H1 (cell line): ENCODE results near the gene GPR65. TPM values are rescaled to one million over a fixed set of nuclear protein-coding genes. Genes with fewer than 3 reads are reported as not detected.

Experiments
- CTCF ChIA-PET: fragments of 300-600 bp; sonication (Branson Sonifier 250); formaldehyde crosslinking; loops from one replicate; lab custom pipeline; 2021; ENCODE audit not compliant: partially characterized antibody; lab: Charles Lee
- POLR2A ChIA-PET: fragments of 300-600 bp; sonication (Branson Sonifier 250); formaldehyde crosslinking; loops from one replicate; lab custom pipeline; 2021; ENCODE audit warnings: inconsistent platforms; ENCODE audit not compliant: partially characterized antibody; lab: Charles Lee
- DNase-seq, 2 experiments: peaks; one replicate each; pipeline versions ENCODE4 v3.0.0 to v3.0.0-alpha.2; 2010 to 2022; ENCODE audit warnings: low spot score in 2 of 2, low read depth in 1 of 2, mixed read lengths in 1 of 2
- FAIRE-seq: peaks from 2 replicates; lab custom pipeline; 2011; peaks lifted over from hg19 to GRCh38; lab: Jason Lieb, UNC
- H2AFZ ChIP-seq: 2 replicates; pipeline ENCODE4 v1.8.1; 2012; ENCODE audit warnings: low read length, inconsistent platforms
- H2AK5ac ChIP-seq: 2 replicates; pipeline ENCODE4 v1.6.1; 2013; ENCODE audit warnings: low read depth, low read length
- H2BK120ac ChIP-seq: replicated peaks from 2 replicates; pipeline ENCODE3; 2013; ENCODE audit warnings: low read depth, low read length, inconsistent platforms
- H2BK12ac ChIP-seq: 2 replicates; pipeline ENCODE4 v1.6.1; 2013; ENCODE audit warnings: low read depth, low read length
- H2BK15ac ChIP-seq: 2 replicates; pipeline ENCODE4 v1.6.1; 2013; ENCODE audit warnings: low read length
- H2BK20ac ChIP-seq: 2 replicates; pipeline ENCODE4 v1.6.1; 2013; ENCODE audit warnings: low read length
- H2BK5ac ChIP-seq: 2 replicates; pipeline ENCODE4 v1.6.1; 2013; ENCODE audit warnings: low read depth, low read length
- H3K14ac ChIP-seq: 2 replicates; pipeline ENCODE4 v1.6.1; 2013; ENCODE audit warnings: inconsistent platforms; ENCODE audit not compliant: insufficient read length
- H3K18ac ChIP-seq: 2 replicates; pipeline ENCODE4 v1.6.1; 2013; ENCODE audit warnings: low read length; ENCODE audit errors: extremely low read depth
- H3K23ac ChIP-seq: 2 replicates; pipeline ENCODE4 v1.6.1; 2013; ENCODE audit warnings: inconsistent platforms; ENCODE audit not compliant: insufficient read length
- H3K23me2 ChIP-seq: 2 replicates; pipeline ENCODE4 v1.6.1; 2013; ENCODE audit warnings: low read depth, low read length
- H3K27ac ChIP-seq: 2 replicates; pipeline ENCODE4 v1.6.1; 2011; ENCODE audit warnings: low read depth, low read length, inconsistent platforms
- H3K27me3 ChIP-seq, 4 experiments: replicated peaks in 1 of 4; 1 replicate in 1 of 4; 2 replicates in 3 of 4; pipeline versions ENCODE4 v1.6.1 to v1.8.1; 2011 to 2013; ENCODE audit warnings: low read length in 3 of 4, mild to moderate bottlenecking in 3 of 4, inconsistent platforms in 2 of 4, mixed read lengths in 2 of 4, moderate library complexity in 1 of 4; ENCODE audit not compliant: control insufficient read depth in 3 of 4, insufficient read depth in 3 of 4; ENCODE audit errors: extremely low read depth in 1 of 4
- H3K36me3 ChIP-seq, 4 experiments: 2 replicates each; pipeline versions ENCODE4 v1.6.1 to v1.8.1; 2011 to 2013; ENCODE audit warnings: mild to moderate bottlenecking in 4 of 4, low read length in 3 of 4, moderate library complexity in 2 of 4, control low read depth in 1 of 4, inconsistent platforms in 1 of 4; ENCODE audit not compliant: insufficient read depth in 4 of 4, control insufficient read depth in 2 of 4
- H3K4ac ChIP-seq: replicated peaks from 2 replicates; pipeline ENCODE3; 2013; ENCODE audit warnings: low read length, low read depth, mixed read lengths, inconsistent platforms; ENCODE audit not compliant: insufficient read length
- H3K4me1 ChIP-seq, 4 experiments: replicated peaks in 1 of 4; 1 replicate in 1 of 4; 2 replicates in 3 of 4; pipeline versions ENCODE4 v1.6.1 to v1.8.1; 2011 to 2013; ENCODE audit warnings: low read length in 3 of 4, inconsistent platforms in 2 of 4, mixed read lengths in 1 of 4; ENCODE audit not compliant: insufficient read depth in 4 of 4, control insufficient read depth in 3 of 4
- H3K4me2 ChIP-seq, 2 experiments: 2 replicates each; pipeline versions ENCODE4 v1.6.1 to v1.8.1; 2011 to 2013; ENCODE audit warnings: low read depth in 2 of 2, low read length in 2 of 2, control low read depth in 1 of 2, inconsistent platforms in 1 of 2, mild to moderate bottlenecking in 1 of 2; ENCODE audit not compliant: insufficient read depth in 1 of 2
- H3K4me3 ChIP-seq, 4 experiments: fragments of 200-600, 300-600 bp in 1 of 4; sonication (generic), shearing (Covaris generic), sonication (Bioruptor Twin) in 1 of 4; 2 replicates each; pipeline versions ENCODE4 v1.5.1 to v1.8.1; 2011 to 2016; ENCODE audit warnings: low read length in 4 of 4, low read depth in 3 of 4, control low read depth in 2 of 4, inconsistent platforms in 2 of 4, mild to moderate bottlenecking in 2 of 4, mixed read lengths in 1 of 4, moderate library complexity in 1 of 4; ENCODE audit not compliant: insufficient read depth in 2 of 4; ENCODE audit errors: extremely low read depth in 1 of 4
- H3K56ac ChIP-seq: replicated peaks from 2 replicates; pipeline ENCODE3; 2013; ENCODE audit warnings: low read depth, mild to moderate bottlenecking, mixed read lengths, low read length, inconsistent platforms; ENCODE audit not compliant: insufficient read length
- H3K79me1 ChIP-seq: 2 replicates; pipeline ENCODE4 v1.6.1; 2013; ENCODE audit warnings: low read depth, low read length, control low read depth
- H3K79me2 ChIP-seq, 2 experiments: 2 replicates each; pipeline versions ENCODE4 v1.6.1 to v1.8.1; 2012 to 2013; ENCODE audit warnings: low read length in 2 of 2, mild to moderate bottlenecking in 2 of 2, inconsistent platforms in 1 of 2; ENCODE audit not compliant: insufficient read depth in 2 of 2, control insufficient read depth in 1 of 2
- H3K9ac ChIP-seq, 4 experiments: replicated peaks in 1 of 4; 1 replicate in 1 of 4; 2 replicates in 3 of 4; pipeline versions ENCODE4 v1.6.1 to v1.8.1; 2011 to 2013; ENCODE audit warnings: low read depth in 3 of 4, low read length in 3 of 4, control low read depth in 2 of 4, mild to moderate bottlenecking in 2 of 4, moderate library complexity in 2 of 4, inconsistent platforms in 1 of 4; ENCODE audit errors: extremely low read depth in 1 of 4
- H3K9me3 ChIP-seq, 2 experiments: 2 replicates each; pipeline versions ENCODE4 v1.6.1 to v1.8.1; 2012 to 2013; ENCODE audit warnings: mild to moderate bottlenecking in 2 of 2, moderate library complexity in 2 of 2, control low read depth in 1 of 2, inconsistent platforms in 1 of 2, low read depth in 1 of 2, low read length in 1 of 2, mixed read lengths in 1 of 2; ENCODE audit not compliant: insufficient read depth in 2 of 2
- H4K20me1 ChIP-seq, 2 experiments: replicated peaks in 1 of 2; 2 replicates each; pipeline versions ENCODE3 to v1.8.1; 2011 to 2013; ENCODE audit warnings: inconsistent platforms in 2 of 2, low read length in 2 of 2, mild to moderate bottlenecking in 1 of 2; ENCODE audit not compliant: insufficient read depth in 2 of 2, control insufficient read depth in 1 of 2
- H4K5ac ChIP-seq: 2 replicates; pipeline ENCODE4 v1.6.1; 2013; ENCODE audit warnings: low read length, low read depth, mixed read lengths, inconsistent platforms; ENCODE audit not compliant: insufficient read length
- H4K8ac ChIP-seq: 2 replicates; pipeline ENCODE4 v1.8.0; 2013; ENCODE audit warnings: mild to moderate bottlenecking, moderate library complexity, low read length, inconsistent platforms; ENCODE audit not compliant: insufficient read depth; ENCODE audit errors: extremely low read depth
- H4K91ac ChIP-seq: replicated peaks from 2 replicates; pipeline ENCODE3; 2013; ENCODE audit warnings: low read length, mixed read lengths, inconsistent platforms; ENCODE audit not compliant: insufficient read length
- CBX8 ChIP-seq: fragments of 300-800, 300-1000 bp; sonication (generic); IDR thresholded peaks from 2 replicates; pipeline ENCODE4 v1.7.1; 2016; ENCODE audit warnings: low read depth, low read length, borderline replicate concordance
- CEBPB ChIP-seq: IDR thresholded peaks from 2 replicates; pipeline ENCODE4 v1.6.1; 2012; ENCODE audit warnings: low read depth, low read length
- GABPA ChIP-seq: IDR thresholded peaks from 2 replicates; pipeline ENCODE4 v1.6.1; 2011; ENCODE audit warnings: mild to moderate bottlenecking, low read length, moderate library complexity, borderline replicate concordance; ENCODE audit not compliant: insufficient read depth
- JUN ChIP-seq: IDR thresholded peaks from 2 replicates; pipeline ENCODE4 v1.6.1; 2011; ENCODE audit warnings: low read depth, mild to moderate bottlenecking, improper control_type of control experiment, low read length
- RAD21 ChIP-seq, 2 experiments: IDR thresholded peaks in 1 of 2; conservative IDR thresholded peaks in 1 of 2; 2 replicates each; pipeline ENCODE4 v1.6.1; 2011; ENCODE audit warnings: low read depth in 2 of 2, low read length in 2 of 2, improper control_type of control experiment in 1 of 2, inconsistent platforms in 1 of 2, mild to moderate bottlenecking in 1 of 2, moderate library complexity in 1 of 2
- RNF2 ChIP-seq: fragments of 200-900, 300-1000 bp; sonication (generic); IDR thresholded peaks from 2 replicates; pipeline ENCODE4 v1.7.1; 2016; ENCODE audit warnings: borderline replicate concordance, low read depth, mild to moderate bottlenecking, antibody characterized with exemption, low read length; ENCODE audit not compliant: poor library complexity, severe bottlenecking; ENCODE audit errors: missing control alignments
- WGBS, 2 experiments: shearing (Covaris generic) in 1 of 2; methylation state at CpG; one replicate each; pipeline versions ENCODE4 v1.1.6 to v1.1.7; 2013 to 2015; ENCODE audit warnings: low lambda C conversion rate in 2 of 2, mixed read lengths in 2 of 2, inconsistent platforms in 1 of 2, low coverage in 1 of 2, missing lambda C conversion rate in 1 of 2; ENCODE audit not compliant: insufficient replicate concordance in 2 of 2, insufficient coverage in 1 of 2, insufficient read length in 1 of 2; ENCODE audit errors: extremely low coverage in 1 of 2, missing lambda C conversion rate in 1 of 2; 5-methylcytosine and 5-hydroxymethylcytosine counted together
- polyA plus RNA-seq, 7 experiments: library from polyadenylated mRNA; depleted of rRNA in 3 of 7; stranded (reverse) in 5 of 7; unstranded in 2 of 7; fragments of >200 nt in 5 of 7; fragments of 200-250 nt in 2 of 7; gene quantifications; 1 replicate in 5 of 7; 2 replicates in 1 of 7; 4 replicates in 1 of 7; pipeline versions ENCODE4 v1.2.1 to v1.2.3, GENCODE V29; 2011 to 2013; ENCODE audit warnings: missing spikeins in 2 of 7, mixed read lengths in 2 of 7
- total RNA-seq: library from RNA; stranded (reverse); fragmentation: NEBNext Ultra II Directional; extraction: Animal tissue kit (Norgen Biotek cat#: 25700); gene quantifications from 2 replicates; pipeline ENCODE4 v1.2.1, GENCODE V29; 2021

GPR65 gene
- total and polyA plus RNA-seq, 2 of the 8 experiments (the other 6 are each of a cell fraction or from before 2014, with no cell fraction given) = not detected

DNA sequence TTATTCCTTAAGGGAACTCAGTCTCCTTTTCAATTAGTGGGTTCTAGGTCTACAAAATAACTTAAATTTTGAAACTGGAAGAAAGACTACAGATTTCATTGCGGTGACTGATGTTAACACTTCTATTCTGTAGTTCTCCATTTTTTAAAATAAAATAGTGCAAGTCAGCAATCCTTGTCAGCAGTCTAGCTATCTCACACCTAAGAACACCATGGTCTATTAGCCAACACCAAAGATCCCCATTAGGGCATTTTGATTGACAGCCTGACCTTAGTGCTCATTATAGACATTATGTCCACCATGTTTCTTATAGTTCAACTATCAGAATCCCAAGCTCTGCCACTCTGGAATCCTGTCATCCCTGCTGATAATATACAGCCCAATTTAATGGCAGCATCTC lies 27.4 kb downstream of the GPR65 start:
- Histone ChIP-seq H3K4ac (no peak overlapping the region), H2BK15ac (no peak overlapping the region), H3K4me3 (no peak overlapping the region), H2BK12ac (no peak overlapping the region), H2BK20ac (no peak overlapping the region), H3K23ac (no peak overlapping the region), H3K56ac (no peak overlapping the region), H3K4me2 (no peak overlapping the region), H2BK5ac (no peak overlapping the region), H3K23me2 (no peaks in the 10 kb centered on the region), H3K9ac (no peak overlapping the region), H3K79me1 (no peaks in the 10 kb centered on the region), H4K8ac (no peak overlapping the region), H3K14ac (no peak overlapping the region), H3K36me3 (no peaks in the 10 kb centered on the region), H3K18ac (no peak overlapping the region), H4K91ac (no peak overlapping the region), H2AK5ac (no peak overlapping the region), H4K5ac (no peak overlapping the region), H3K27me3 (no peaks in the 10 kb centered on the region), H3K27ac (no peak overlapping the region), H2BK120ac (no peak overlapping the region), H2AFZ (no peak overlapping the region), H3K4me1 (peaks cover 0 to 6% (median 0%) of the 10 kb centered on the region in 4 experiments; a peak in 2 of 7 replicates), H3K9me3 (no peaks in the 10 kb centered on the region), H4K20me1 (no peaks in the 10 kb centered on the region), H3K79me2 (no peaks in the 10 kb centered on the region)
- CTCF ChIA-PET = interaction anchor here (4.3 kb wide), 1 partner anchor 18 kb away, joined by 18 read pairs; no protein-coding TSS in a partner anchor
- FAIRE-seq (no peak), DNase-seq (no peak)
- 100% methylated on average over 1 of the region's 1 CpG; no CpG with 5 or more reads in 1 of the 2 experiments for WGBS, 2 experiments
- POLR2A ChIA-PET = no interaction called here
- TF ChIP-seq GABPA (no peak), CBX8 (no peak), JUN (no peak), RNF2 (no peak), CEBPB (no peak), RAD21 (IDR thresholded peaks at IDR 0.05 in 1 of 2, conservative IDR thresholded peaks at IDR 0.05 in 1 of 2; ENCODE audit: low read depth in 2 of 2, low read length in 2 of 2) (no peak)
